HEK293 (cell line): ENCODE measurements around the gene ZEB2.

ENCODE experiments used
- CTCF ChIA-PET: fragments of 350-600 bp; formaldehyde crosslinking; extraction: SDS; loops from one replicate; lab custom pipeline; 2021; ENCODE audit warnings: antibody characterized with exemption; lab: Yijun Ruan, JAX
- POLR2A ChIA-PET: fragments of 300-600 bp; formaldehyde crosslinking; extraction: SDS; loops from one replicate; lab custom pipeline; 2020; ENCODE audit warnings: antibody characterized with exemption, inconsistent platforms; lab: Yijun Ruan, JAX
- H3K27ac ChIP-seq: fragments of 200-500 bp; sonication (Bioruptor generic); 2 replicates; pipeline ENCODE4 v1.5.1; 2014; ENCODE audit warnings: low read depth, low read length, control low read depth, inconsistent platforms; ENCODE audit errors: extremely low read depth
- H3K36me3 ChIP-seq, 2 experiments: fragments of 200-500 bp in 1 of 2; sonication (Bioruptor generic) in 1 of 2; 1 replicate in 1 of 2; 2 replicates in 1 of 2; pipeline ENCODE4 v1.5.1; 2014 to 2017; ENCODE audit warnings: inconsistent platforms in 2 of 2, low read length in 2 of 2; ENCODE audit not compliant: control insufficient read depth in 2 of 2, insufficient read depth in 1 of 2
- H3K4me1 ChIP-seq: fragments of 200-500 bp; sonication (Bioruptor generic); 2 replicates; pipeline ENCODE4 v1.5.1; 2014; ENCODE audit warnings: mild to moderate bottlenecking, low read length, inconsistent platforms; ENCODE audit not compliant: control insufficient read depth, insufficient read depth
- H3K4me3 ChIP-seq: 2 replicates; pipeline ENCODE4 v1.5.1; 2011; ENCODE audit warnings: low read depth, mild to moderate bottlenecking, control low read depth, low read length, moderate library complexity
- H3K9me3 ChIP-seq: fragments of 200-500 bp; sonication (Bioruptor generic); 2 replicates; pipeline ENCODE4 v1.5.1; 2014; ENCODE audit warnings: low read depth, low read length, inconsistent platforms; ENCODE audit not compliant: control insufficient read depth, insufficient read depth
- HOXA7 ChIP-seq: sonication (generic); formaldehyde crosslinking; IDR thresholded peaks from 2 replicates; pipeline ENCODE4 v1.8.1; 2022; ENCODE audit warnings: missing genetic modification reagents, borderline replicate concordance
- PRDM1 ChIP-seq: fragments of 450-650 bp; formaldehyde crosslinking; IDR thresholded peaks from 2 replicates; pipeline ENCODE4; 2016; ENCODE audit warnings: missing biosample characterization, missing genetic modification characterization
- PRDM10 ChIP-seq: fragments of 450-650 bp; formaldehyde crosslinking; IDR thresholded peaks from 2 replicates; pipeline ENCODE4 v1.5.1; 2016; ENCODE audit warnings: missing biosample characterization, missing genetic modification characterization
- SP2 ChIP-seq: fragments of 450-650 bp; formaldehyde crosslinking; IDR thresholded peaks from 2 replicates; pipeline ENCODE4 v1.5.1; 2016; ENCODE audit warnings: missing biosample characterization, missing genetic modification characterization
- ZBTB1 ChIP-seq: fragments of 450-650 bp; formaldehyde crosslinking; IDR thresholded peaks from 2 replicates; pipeline ENCODE4 v1.5.1; 2016; ENCODE audit warnings: missing biosample characterization, missing genetic modification characterization
- ZBTB17 ChIP-seq: fragments of 450-650 bp; formaldehyde crosslinking; IDR thresholded peaks from 2 replicates; pipeline ENCODE4 v1.5.1; 2016; ENCODE audit warnings: missing biosample characterization, missing genetic modification characterization
- ZBTB20 ChIP-seq: fragments of 450-650 bp; formaldehyde crosslinking; IDR thresholded peaks from 2 replicates; pipeline ENCODE4 v1.5.1; 2016; ENCODE audit warnings: missing biosample characterization, missing genetic modification characterization
- ZFP37 ChIP-seq: fragments of 450-650 bp; formaldehyde crosslinking; IDR thresholded peaks from 2 replicates; pipeline ENCODE4 v1.5.1; 2016; ENCODE audit warnings: missing biosample characterization, missing genetic modification characterization
- ZNF2 ChIP-seq: fragments of 450-650 bp; formaldehyde crosslinking; IDR thresholded peaks from 2 replicates; pipeline ENCODE4 v1.5.1; 2016; ENCODE audit warnings: missing biosample characterization, missing genetic modification characterization
- ZNF341 ChIP-seq: fragments of 450-650 bp; formaldehyde crosslinking; IDR thresholded peaks from 2 replicates; pipeline ENCODE4; 2016; ENCODE audit warnings: low read depth, missing biosample characterization, missing genetic modification characterization
- ZNF398 ChIP-seq: fragments of 450-650 bp; formaldehyde crosslinking; IDR thresholded peaks from 2 replicates; pipeline ENCODE4 v1.5.1; 2017; ENCODE audit warnings: missing biosample characterization, missing genetic modification characterization
- ZNF521 ChIP-seq: fragments of 450-650 bp; formaldehyde crosslinking; IDR thresholded peaks from 2 replicates; pipeline ENCODE4 v1.5.1; 2017; ENCODE audit warnings: missing biosample characterization, mild to moderate bottlenecking, missing genetic modification characterization
- ZNF561 ChIP-seq: fragments of 450-650 bp; IDR thresholded peaks from 2 replicates; pipeline ENCODE4 v1.5.1; 2018; ENCODE audit warnings: missing biosample characterization, missing genetic modification characterization, borderline replicate concordance
- ZNF600 ChIP-seq: fragments of 450-650 bp; formaldehyde crosslinking; IDR thresholded peaks from 2 replicates; pipeline ENCODE4 v1.5.1; 2016; ENCODE audit warnings: missing biosample characterization, missing genetic modification characterization
- ZNF626 ChIP-seq: fragments of 450-650 bp; sonication (Bioruptor Pico); formaldehyde crosslinking; IDR thresholded peaks from 2 replicates; pipeline ENCODE4 v1.5.1; 2018; ENCODE audit warnings: missing biosample characterization, missing genetic modification characterization, inconsistent platforms
- ZNF704 ChIP-seq: fragments of 450-650 bp; formaldehyde crosslinking; IDR thresholded peaks from 2 replicates; pipeline ENCODE4 v1.5.1; 2016; ENCODE audit warnings: missing biosample characterization, missing genetic modification characterization
- ZNF777 ChIP-seq: fragments of 450-650 bp; formaldehyde crosslinking; IDR thresholded peaks from 2 replicates; pipeline ENCODE4 v1.5.1; 2017; ENCODE audit warnings: missing biosample characterization, missing genetic modification characterization, borderline replicate concordance
- TF ChIP-seq, protein P1 (sequence below): fragments of 450-650 bp; formaldehyde crosslinking; IDR thresholded peaks from 2 replicates; pipeline ENCODE4 v1.5.1; 2017; ENCODE audit warnings: missing biosample characterization, missing genetic modification characterization

Gene ZEB2

DNA sequence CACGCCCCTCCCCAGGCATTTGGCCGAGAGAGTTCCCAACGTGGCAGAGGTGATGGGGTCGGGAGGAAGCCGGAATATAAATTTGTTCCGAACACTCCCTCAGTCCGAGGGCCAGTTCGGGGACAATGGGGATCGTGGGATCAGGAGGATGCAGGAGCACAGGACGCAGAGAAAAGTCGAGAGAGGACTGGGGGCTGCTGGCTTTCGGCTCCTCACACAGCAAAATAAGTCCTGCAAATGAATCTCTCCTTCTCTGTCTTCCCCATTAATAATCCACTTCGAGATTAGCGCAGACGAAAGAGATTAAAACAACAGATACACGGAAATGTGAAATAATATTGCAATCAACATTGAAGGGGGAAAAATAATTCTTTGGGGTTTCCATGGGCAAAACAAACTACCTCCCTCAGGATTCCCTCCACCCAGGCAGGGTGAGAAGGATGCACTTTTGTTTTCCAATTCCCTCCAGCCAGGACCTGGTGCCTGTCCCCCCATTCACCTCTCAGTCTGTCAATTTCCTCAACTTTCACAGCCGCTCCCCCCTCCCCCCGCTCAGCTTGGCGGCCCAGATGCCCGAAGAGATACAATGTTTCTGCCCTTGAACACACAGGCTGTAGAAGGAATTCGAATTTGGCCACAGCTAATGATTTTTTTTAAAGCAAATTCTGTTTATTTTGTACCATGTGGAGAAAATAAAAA is 3.1 kb upstream of the ZEB2 start:
- Histone ChIP-seq H3K27ac (peak overlapping the region; percentile 71; the same call in 1 of the 2 replicates), H3K36me3 (no peaks in the 10 kb centered on the region), H3K4me1 (peaks cover 13% of the 10 kb centered on the region; the same call in 1 of the 2 replicates), H3K4me3 (peak overlapping the region; percentile 58), H3K9me3 (no peaks in the 10 kb centered on the region)
- CTCF ChIA-PET, result interaction anchor here (0.7 kb wide), 1 partner anchor 1986 kb away, joined by 5 read pairs; no protein-coding TSS in a partner anchor
- POLR2A ChIA-PET, result no interaction called here
- TF ChIP-seq ZNF398 (tag by site-specific recombination) (0 out of 2 replicates have a peak, but pooled peaks have one; percentile 38), ZNF341 (peak; percentile 29), ZBTB1 (tag by site-specific recombination) (no peak), ZBTB17 (peak; percentile 44; the same call in 1 of the 2 replicates), PRDM1 (tag by site-specific recombination) (peak; percentile 84), ZFP37 (tag by site-specific recombination) (no peak)

DNA sequence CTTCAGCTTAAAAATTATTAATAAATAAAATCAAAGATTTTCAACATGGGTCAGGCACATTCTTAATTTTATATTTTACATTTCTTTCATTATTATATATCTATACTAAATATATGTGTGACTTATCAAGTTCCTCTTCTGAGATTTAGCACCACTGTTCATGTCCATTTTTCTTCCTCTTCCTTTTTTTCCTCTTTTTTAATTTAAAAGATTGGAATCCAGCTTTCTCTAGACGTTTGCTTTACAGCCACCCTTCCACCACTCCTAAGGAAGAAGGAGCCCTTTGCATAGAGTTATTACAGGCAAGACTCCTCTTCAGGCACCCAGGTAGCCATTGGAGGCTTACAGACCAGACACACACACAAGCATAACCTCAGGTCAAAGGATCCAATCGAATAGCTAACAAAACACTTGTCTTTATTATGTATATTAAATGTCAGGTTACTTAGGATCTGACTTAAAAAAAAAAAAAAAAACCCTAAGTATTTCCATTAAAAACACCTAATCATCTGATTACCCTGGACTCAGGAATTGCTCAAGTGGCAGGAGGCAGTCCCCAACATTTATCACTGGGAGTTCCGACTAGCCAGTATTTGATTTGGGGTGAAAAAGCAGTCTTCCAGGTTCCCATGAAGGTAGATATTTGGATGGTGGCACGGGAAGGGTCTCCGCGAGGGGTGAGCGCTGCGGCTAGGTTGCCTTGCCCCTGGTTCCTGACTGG is 2.4 kb upstream of the ZEB2 start:
- H3K27ac ChIP-seq, result no peak overlapping the region; the same call in 1 of the 2 replicates

GRCh38 chr2:144521686-144522085 is 1.8 kb upstream of the ZEB2 start:
- H3K4me3 ChIP-seq, result no peak overlapping the region

More for the DNA sequence above, 2.4 kb upstream of the ZEB2 start:
- ChIA-PET POLR2A (no interaction called here), CTCF (interaction anchor here (0.8 kb wide), 1 partner anchor 191 kb away, joined by 4 read pairs; no protein-coding TSS in a partner anchor)
- no peaks in the 10 kb centered on the region for H3K36me3 ChIP-seq
- H3K4me1 ChIP-seq, result peaks cover 12% of the 10 kb centered on the region; the same call in 1 of the 2 replicates
- TF ChIP-seq, protein P1, sequence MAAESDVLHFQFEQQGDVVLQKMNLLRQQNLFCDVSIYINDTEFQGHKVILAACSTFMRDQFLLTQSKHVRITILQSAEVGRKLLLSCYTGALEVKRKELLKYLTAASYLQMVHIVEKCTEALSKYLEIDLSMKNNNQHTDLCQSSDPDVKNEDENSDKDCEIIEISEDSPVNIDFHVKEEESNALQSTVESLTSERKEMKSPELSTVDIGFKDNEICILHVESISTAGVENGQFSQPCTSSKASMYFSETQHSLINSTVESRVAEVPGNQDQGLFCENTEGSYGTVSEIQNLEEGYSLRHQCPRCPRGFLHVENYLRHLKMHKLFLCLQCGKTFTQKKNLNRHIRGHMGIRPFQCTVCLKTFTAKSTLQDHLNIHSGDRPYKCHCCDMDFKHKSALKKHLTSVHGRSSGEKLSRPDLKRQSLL (tag by site-specific recombination), result no peak
- peak; percentile 48 for TF ChIP-seq ZBTB20 (tag by site-specific recombination)
- no peak overlapping the region for H3K4me3 ChIP-seq
- H3K9me3 ChIP-seq, result no peaks in the 10 kb centered on the region

GRCh38 chr2:144520756-144521487 is 1.0 kb upstream of the ZEB2 start:
- Histone ChIP-seq H3K4me1 (peaks cover 11% of the 10 kb centered on the region; the same call in 1 of the 2 replicates), H3K27ac (no peak overlapping the region), H3K36me3 (no peaks in the 10 kb centered on the region), H3K9me3 (no peaks in the 10 kb centered on the region), H3K4me3 (no peak overlapping the region)
- ChIA-PET POLR2A (no interaction called here), CTCF (interaction anchor here (0.6 to 1.0 kb wide), 3 partner anchors 11 to 193 kb away, joined by 3 to 4 read pairs (median 3); no protein-coding TSS in a partner anchor)
- TF ChIP-seq ZNF704 (tag by site-specific recombination) (no peak), PRDM10 (tag by site-specific recombination) (peak; percentile 81), HOXA7 (CRISPR knock-in tag) (no peak), SP2 (tag by site-specific recombination) (peak; percentile 29), ZNF561 (tag by site-specific recombination) (no peak)

More at GRCh38 chr2:144521686-144522085, 1.8 kb upstream of the ZEB2 start:
- Histone ChIP-seq H3K9me3 (no peaks in the 10 kb centered on the region), H3K27ac (no peak overlapping the region; the same call in 1 of the 2 replicates), H3K4me1 (peaks cover 11% of the 10 kb centered on the region; the same call in 1 of the 2 replicates), H3K36me3 (no peaks in the 10 kb centered on the region)
- POLR2A ChIA-PET, result no interaction called here
- TF ChIP-seq ZNF626 (tag by site-specific recombination) (no peak), ZNF521 (tag by site-specific recombination) (no peak), ZNF600 (tag by site-specific recombination) (no peak), ZNF777 (tag by site-specific recombination) (no peak), ZNF2 (tag by site-specific recombination) (no peak)
- CTCF ChIA-PET, result interaction anchor here (0.7 to 0.8 kb wide), 2 partner anchors 146 to 191 kb away, joined by 3 to 4 read pairs; no protein-coding TSS in a partner anchor
